Transverse colon (tissue), 3 donors: ENCODE results near the gene OR8B8.

Experiments used
- EP300 ChIP-seq: sonication (generic); formaldehyde crosslinking; IDR thresholded peaks from one replicate; pipeline ENCODE4 v1.6.1; 2017; ENCODE audit warnings: antibody characterized with exemption, low read depth
- TF ChIP-seq, protein P1 (sequence below), 5 experiments: fragments of 200-600 bp in 3 of 5; fragments of 450-650 bp in 2 of 5; sonication (generic) in 3 of 5; IDR thresholded peaks; 1 replicate in 2 of 5; 2 replicates in 3 of 5; pipeline ENCODE4 v1.5.1; 2016 to 2017; ENCODE audit warnings: antibody characterized with exemption in 5 of 5, inconsistent platforms in 3 of 5, mild to moderate bottlenecking in 2 of 5, moderate library complexity in 1 of 5

DNA sequence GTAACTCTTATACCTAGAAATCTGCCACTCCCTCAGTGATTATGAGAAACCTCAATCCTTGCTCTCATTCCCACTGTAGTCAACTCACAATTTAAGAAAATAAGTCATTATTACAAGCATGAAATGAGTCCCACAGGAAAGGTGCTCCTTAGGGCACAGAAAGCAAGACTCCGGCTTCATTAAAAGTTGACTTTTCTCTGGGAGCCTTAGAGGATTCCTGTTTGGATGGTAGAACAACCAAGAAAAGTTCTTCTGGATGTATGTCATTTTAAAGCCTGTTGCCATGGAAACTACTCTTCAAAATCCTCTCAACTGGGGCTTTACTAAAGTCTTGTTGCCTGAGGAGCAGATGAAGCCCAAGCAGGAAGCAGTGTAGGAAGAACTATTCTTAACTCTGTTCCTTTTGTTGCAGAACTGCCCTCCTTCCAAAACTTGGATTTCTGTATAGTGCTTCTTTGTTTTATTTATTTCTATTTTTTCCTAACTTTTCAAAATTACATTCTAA is at the start of gene OR8B8:
- TF ChIP-seq, protein P1, sequence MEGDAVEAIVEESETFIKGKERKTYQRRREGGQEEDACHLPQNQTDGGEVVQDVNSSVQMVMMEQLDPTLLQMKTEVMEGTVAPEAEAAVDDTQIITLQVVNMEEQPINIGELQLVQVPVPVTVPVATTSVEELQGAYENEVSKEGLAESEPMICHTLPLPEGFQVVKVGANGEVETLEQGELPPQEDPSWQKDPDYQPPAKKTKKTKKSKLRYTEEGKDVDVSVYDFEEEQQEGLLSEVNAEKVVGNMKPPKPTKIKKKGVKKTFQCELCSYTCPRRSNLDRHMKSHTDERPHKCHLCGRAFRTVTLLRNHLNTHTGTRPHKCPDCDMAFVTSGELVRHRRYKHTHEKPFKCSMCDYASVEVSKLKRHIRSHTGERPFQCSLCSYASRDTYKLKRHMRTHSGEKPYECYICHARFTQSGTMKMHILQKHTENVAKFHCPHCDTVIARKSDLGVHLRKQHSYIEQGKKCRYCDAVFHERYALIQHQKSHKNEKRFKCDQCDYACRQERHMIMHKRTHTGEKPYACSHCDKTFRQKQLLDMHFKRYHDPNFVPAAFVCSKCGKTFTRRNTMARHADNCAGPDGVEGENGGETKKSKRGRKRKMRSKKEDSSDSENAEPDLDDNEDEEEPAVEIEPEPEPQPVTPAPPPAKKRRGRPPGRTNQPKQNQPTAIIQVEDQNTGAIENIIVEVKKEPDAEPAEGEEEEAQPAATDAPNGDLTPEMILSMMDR (IDR thresholded peaks at IDR 0.05) = no peak
- TF ChIP-seq EP300 = no peak
